ENCODE measurements around the gene CHST11.
A peak's percentile ranks its signal among the peaks of the same experiment; 100 is the strongest.
"Not testable (repeated sequence)": the region's sequence is repeated elsewhere in the genome, so short reads cannot be mapped to it uniquely, and the experiment has no call there.

The CHST11 gene

GRCh38 chr12:104785886-104786285 is 329.1 kb downstream of the CHST11 start:
- ATAC-seq (replicated peaks): no peak
- Mint-ChIP-seq H3K4me3 (no peak overlapping the region), H3K27ac (no peak overlapping the region), H3K27me3 (no peaks in the 10 kb centered on the region), H3K4me1 (ENCODE audit: low read depth in 2 of 2) (peaks cover 4% of the 10 kb centered on the region in 2 donors), H3K36me3 (ENCODE audit: insufficient read depth) (no peaks in the 10 kb centered on the region), H3K9me3 (peaks cover 0 to 2% of the 10 kb centered on the region in 2 donors)
- no peak for DNase-seq

GRCh38 chr12:104786352-104786751 is 329.6 kb downstream of the CHST11 start:
- Mint-ChIP-seq H3K4me1 (ENCODE audit: low read depth in 2 of 2) (peaks cover 4% of the 10 kb centered on the region in 2 donors), H3K9me3 (peaks cover 0 to 2% of the 10 kb centered on the region in 2 donors), H3K36me3 (ENCODE audit: insufficient read depth) (no peaks in the 10 kb centered on the region), H3K27me3 (no peaks in the 10 kb centered on the region), H3K4me3 (no peak overlapping the region), H3K27ac (no peak overlapping the region)
- DNase-seq (no peak), ATAC-seq (replicated peaks) (no peak)

GRCh38 chr12:104788840-104789271 is 332.1 kb downstream of the CHST11 start:
- Mint-ChIP-seq H3K4me1 (ENCODE audit: low read depth in 2 of 2) (peaks cover 4% of the 10 kb centered on the region in 2 donors), H3K27me3 (no peaks in the 10 kb centered on the region), H3K4me3 (no peak overlapping the region), H3K9me3 (peaks cover 0 to 2% of the 10 kb centered on the region in 2 donors), H3K36me3 (ENCODE audit: insufficient read depth) (no peaks in the 10 kb centered on the region), H3K27ac (peak overlapping the region in 1 of 2 donors; percentile 26)
- ATAC-seq (replicated peaks) (no peak), DNase-seq (no peak)

- peaks cover 0 to 2% of the 10 kb centered on the region in 2 donors for H3K9me3 Mint-ChIP-seq
- H3K4me3 Mint-ChIP-seq: peak overlapping the region; percentile 2 to 7
- ATAC-seq (replicated peaks): peak; percentile 58
- peaks cover 4% of the 10 kb centered on the region in 2 donors for H3K4me1 Mint-ChIP-seq (ENCODE audit: low read depth in 2 of 2)
- no peaks in the 10 kb centered on the region for H3K36me3 Mint-ChIP-seq (ENCODE audit: insufficient read depth)
- H3K27me3 Mint-ChIP-seq: no peaks in the 10 kb centered on the region
- peak; percentile 20 to 40 (median 25) for DNase-seq
- H3K27ac Mint-ChIP-seq: peak overlapping the region in 1 of 2 donors; percentile 44
Observed at GRCh38 chr12:104790296-104791125, 333.8 kb downstream of the CHST11 start.

GRCh38 chr12:104792570-104792969 is 335.8 kb downstream of the CHST11 start:
- ATAC-seq (replicated peaks) (no peak), DNase-seq (no peak)
- Mint-ChIP-seq H3K27me3 (no peaks in the 10 kb centered on the region), H3K4me3 (no peak overlapping the region), H3K36me3 (ENCODE audit: insufficient read depth) (no peaks in the 10 kb centered on the region), H3K4me1 (ENCODE audit: low read depth in 2 of 2) (peaks cover 4% of the 10 kb centered on the region in 2 donors), H3K27ac (no peak overlapping the region), H3K9me3 (no peaks in the 10 kb centered on the region)

GRCh38 chr12:104793285-104793684 is 336.5 kb downstream of the CHST11 start:
- Mint-ChIP-seq H3K9me3 (no peaks in the 10 kb centered on the region), H3K27ac (no peak overlapping the region), H3K4me3 (no peak overlapping the region), H3K36me3 (ENCODE audit: insufficient read depth) (no peaks in the 10 kb centered on the region), H3K27me3 (no peaks in the 10 kb centered on the region), H3K4me1 (ENCODE audit: low read depth in 2 of 2) (peaks cover 4% of the 10 kb centered on the region in 2 donors)
- ATAC-seq (replicated peaks): no peak
- no peak for DNase-seq

DNA sequence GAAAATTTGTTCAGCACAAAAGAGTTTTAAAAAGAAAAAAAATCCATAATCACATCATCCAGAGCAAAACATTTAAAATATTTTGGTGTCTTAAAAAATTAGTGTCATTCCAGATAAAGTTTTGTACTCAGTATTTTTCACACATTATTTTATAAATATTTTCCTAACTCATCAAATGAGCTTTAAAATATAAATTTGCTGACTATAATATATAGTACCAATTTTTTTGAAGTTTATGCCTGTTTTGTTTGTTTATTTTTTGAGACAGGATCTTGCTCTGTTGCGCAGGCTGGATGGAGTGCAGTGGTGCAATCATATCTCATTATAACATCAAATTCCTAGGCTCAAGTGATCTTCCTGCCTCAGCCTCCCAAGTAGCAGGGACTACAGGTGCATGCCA is 337.2 kb downstream of the CHST11 start:
- no peak for ATAC-seq (replicated peaks)
- no peak for DNase-seq
- Mint-ChIP-seq H3K27ac (no peak overlapping the region), H3K4me1 (ENCODE audit: low read depth in 2 of 2) (peaks cover 4% of the 10 kb centered on the region in 2 donors), H3K27me3 (no peaks in the 10 kb centered on the region), H3K4me3 (no peak overlapping the region), H3K36me3 (ENCODE audit: insufficient read depth) (no peaks in the 10 kb centered on the region), H3K9me3 (no peaks in the 10 kb centered on the region)

GRCh38 chr12:104796475-104796862 is 339.7 kb downstream of the CHST11 start:
- Mint-ChIP-seq H3K4me1 (ENCODE audit: low read depth in 2 of 2) (no peaks in the 10 kb centered on the region), H3K27me3 (no peaks in the 10 kb centered on the region), H3K36me3 (ENCODE audit: insufficient read depth) (no peaks in the 10 kb centered on the region), H3K9me3 (no peaks in the 10 kb centered on the region), H3K4me3 (no peak overlapping the region), H3K27ac (no peak overlapping the region)
- ATAC-seq (replicated peaks) (no peak), DNase-seq (no peak)

DNA sequence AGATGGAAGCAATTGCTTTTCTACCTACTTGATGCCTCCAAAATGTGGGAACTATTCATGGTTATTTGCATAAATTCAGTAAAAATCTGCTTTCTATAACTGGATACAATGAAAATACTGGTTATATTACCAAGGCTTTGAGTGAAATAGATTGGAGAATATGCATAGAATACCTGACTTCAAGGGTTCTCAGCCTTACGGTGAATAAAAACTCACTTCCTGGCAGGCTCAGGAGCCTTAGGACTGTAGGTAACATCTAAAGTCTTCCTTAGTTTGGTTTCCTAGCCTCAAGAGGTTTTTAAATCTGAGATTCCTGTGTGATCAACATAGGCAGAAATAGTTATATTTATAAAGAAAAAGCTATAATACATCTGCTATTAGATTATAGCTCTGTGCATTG is 342.7 kb downstream of the CHST11 start:
- Mint-ChIP-seq H3K27me3 (no peaks in the 10 kb centered on the region), H3K4me1 (ENCODE audit: low read depth in 2 of 2) (no peaks in the 10 kb centered on the region), H3K36me3 (ENCODE audit: insufficient read depth) (no peaks in the 10 kb centered on the region), H3K4me3 (no peak overlapping the region), H3K9me3 (no peaks in the 10 kb centered on the region), H3K27ac (no peak overlapping the region)
- ATAC-seq (replicated peaks) (no peak), DNase-seq (no peak)

- no peak for DNase-seq
- Mint-ChIP-seq H3K4me3 (no peak overlapping the region), H3K4me1 (ENCODE audit: low read depth in 2 of 2) (no peaks in the 10 kb centered on the region), H3K9me3 (no peaks in the 10 kb centered on the region), H3K27ac (no peak overlapping the region), H3K36me3 (ENCODE audit: insufficient read depth) (no peaks in the 10 kb centered on the region), H3K27me3 (no peaks in the 10 kb centered on the region)
- no peak for ATAC-seq (replicated peaks)
Observed at GRCh38 chr12:104801005-104801404, 344.3 kb downstream of the CHST11 start.

DNA sequence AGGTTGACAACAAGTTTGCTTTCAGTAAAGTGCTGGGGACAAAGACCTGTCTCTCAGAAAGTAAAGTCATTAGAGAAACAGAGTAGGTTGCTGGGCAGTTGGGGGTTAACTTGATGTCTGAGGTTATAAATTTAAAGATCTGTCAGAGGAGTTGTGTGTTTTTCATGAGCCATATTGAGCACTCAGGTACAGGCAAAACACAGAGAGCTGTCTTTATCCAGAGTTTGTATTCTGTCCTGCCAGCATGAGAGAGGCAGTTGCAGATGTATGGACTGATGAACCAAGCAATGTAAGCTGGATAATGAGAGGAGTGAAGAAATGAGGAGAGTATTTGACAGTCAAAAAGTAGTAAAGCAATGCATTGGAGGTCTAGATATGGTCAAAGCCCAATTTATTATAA is 344.7 kb downstream of the CHST11 start:
- H3K9me3 Mint-ChIP-seq: no peaks in the 10 kb centered on the region
- H3K27ac Mint-ChIP-seq: no peak overlapping the region
- DNase-seq: no peak
- no peak overlapping the region for H3K4me3 Mint-ChIP-seq
- no peaks in the 10 kb centered on the region for H3K27me3 Mint-ChIP-seq
- H3K4me1 Mint-ChIP-seq (ENCODE audit: low read depth in 2 of 2): no peaks in the 10 kb centered on the region
- no peak for ATAC-seq (replicated peaks)
- H3K36me3 Mint-ChIP-seq (ENCODE audit: insufficient read depth): no peaks in the 10 kb centered on the region

DNA sequence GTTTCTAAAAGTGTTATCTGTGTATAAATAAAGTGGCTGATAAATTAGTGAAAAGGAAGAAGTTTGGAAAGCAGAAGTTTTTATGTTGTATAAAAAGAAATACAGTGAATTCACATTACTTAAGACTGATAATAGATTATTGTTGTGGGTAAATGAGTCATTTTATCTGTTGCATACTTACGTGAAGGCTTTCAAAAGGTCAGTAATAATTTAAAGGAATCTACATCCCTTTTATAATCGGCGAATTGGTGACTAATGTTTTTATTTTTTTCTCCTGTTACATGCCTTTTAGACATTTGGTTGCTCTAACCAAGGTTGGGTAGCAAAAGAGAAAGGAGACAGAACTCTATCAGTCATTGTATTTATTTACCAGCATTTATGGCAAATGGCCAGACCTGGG is 345.5 kb downstream of the CHST11 start:
- ATAC-seq (replicated peaks) (no peak), DNase-seq (no peak)
- H3K4me1 Mint-ChIP-seq (ENCODE audit: low read depth in 2 of 2): no peaks in the 10 kb centered on the region
- H3K9me3 Mint-ChIP-seq: no peaks in the 10 kb centered on the region
- H3K27ac Mint-ChIP-seq: no peak overlapping the region
- H3K36me3 Mint-ChIP-seq (ENCODE audit: insufficient read depth): no peaks in the 10 kb centered on the region
- no peaks in the 10 kb centered on the region for H3K27me3 Mint-ChIP-seq
- no peak overlapping the region for H3K4me3 Mint-ChIP-seq

- Mint-ChIP-seq H3K4me3 (no peak overlapping the region), H3K9me3 (no peaks in the 10 kb centered on the region), H3K27me3 (no peaks in the 10 kb centered on the region), H3K4me1 (ENCODE audit: low read depth in 2 of 2) (no peaks in the 10 kb centered on the region), H3K36me3 (ENCODE audit: insufficient read depth) (no peaks in the 10 kb centered on the region), H3K27ac (no peak overlapping the region)
- no peak for DNase-seq
- no peak for ATAC-seq (replicated peaks)
Observed at GRCh38 chr12:104805186-104805585, 348.4 kb downstream of the CHST11 start.

DNA sequence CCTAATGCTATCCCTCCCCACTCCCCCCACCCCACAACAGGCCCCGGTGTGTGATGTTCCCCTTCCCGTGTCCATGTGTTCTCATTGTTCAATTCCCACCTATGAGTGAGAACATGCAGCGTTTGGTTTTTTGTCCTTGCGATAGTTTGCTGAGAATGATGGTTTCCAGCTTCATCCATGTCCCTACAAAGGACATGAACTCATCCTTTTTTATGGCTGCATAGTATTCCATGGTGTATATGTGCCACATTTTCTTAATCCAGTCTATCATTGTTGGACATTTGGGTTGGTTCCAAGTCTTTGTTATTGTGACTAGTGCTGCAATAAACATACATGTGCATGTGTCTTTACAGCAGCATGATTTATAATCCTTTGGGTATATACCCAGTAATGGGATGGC is 349.4 kb downstream of the CHST11 start:
- not testable (repeated sequence) for H3K27me3 Mint-ChIP-seq; H3K4me1 Mint-ChIP-seq (ENCODE audit: low read depth in 2 of 2); DNase-seq; H3K4me3 Mint-ChIP-seq; H3K27ac Mint-ChIP-seq; ATAC-seq (replicated peaks); H3K9me3 Mint-ChIP-seq; H3K36me3 Mint-ChIP-seq (ENCODE audit: insufficient read depth)

Measured in effector memory CD8-positive, alpha-beta T cell (primary cell).